Sigmoid colon (tissue), 7 donors: ENCODE results near the gene UBASH3B. TPM values are rescaled to one million over a fixed set of nuclear protein-coding genes. Genes with fewer than 3 reads are reported as not detected.

Experiments
- DNase-seq: peaks from one replicate; pipeline ENCODE4 v3.0.0-alpha.2; 2019
- H3K27ac ChIP-seq, 4 donors: fragments of 200-600 bp; sonication (generic); one replicate each; pipeline ENCODE4 v1.5.1; 2016 to 2019; ENCODE audit warnings: mild to moderate bottlenecking in 1 of 4
- H3K27me3 ChIP-seq, 3 donors: fragments of 200-600 bp; sonication (generic); one replicate each; pipeline ENCODE4 v1.5.1; 2019; ENCODE audit warnings: mild to moderate bottlenecking in 1 of 3
- H3K36me3 ChIP-seq, 4 donors: fragments of 200-600 bp; sonication (generic); one replicate each; pipeline ENCODE4 v1.5.1; 2016 to 2019
- H3K4me1 ChIP-seq, 4 donors: fragments of 200-600 bp; sonication (generic); one replicate each; pipeline ENCODE4 v1.5.1; 2017 to 2019
- H3K4me3 ChIP-seq, 4 donors: fragments of 200-600 bp; sonication (generic); one replicate each; pipeline ENCODE4 v1.5.1; 2017 to 2019; ENCODE audit warnings: mild to moderate bottlenecking in 2 of 4, moderate library complexity in 1 of 4
- H3K9me3 ChIP-seq, 4 donors: fragments of 200-600 bp in 3 of 4; sonication (generic) in 3 of 4; one replicate each; pipeline versions ENCODE4 v1.5.1 to v1.6.1; 2013 to 2019
- EP300 ChIP-seq, 4 donors: sonication (generic); formaldehyde crosslinking; IDR thresholded peaks; one replicate each; pipeline ENCODE4 v1.6.1; 2017; ENCODE audit warnings: antibody characterized with exemption in 4 of 4
- POLR2A ChIP-seq, 2 donors: fragments of 450-650 bp; IDR thresholded peaks; one replicate each; pipeline ENCODE4 v1.6.1; 2016; ENCODE audit warnings: antibody characterized with exemption in 2 of 2, mild to moderate bottlenecking in 2 of 2, moderate library complexity in 2 of 2
- POLR2AphosphoS5 ChIP-seq, 4 donors: sonication (generic); formaldehyde crosslinking; IDR thresholded peaks; one replicate each; pipeline ENCODE4 v1.6.1; 2017; ENCODE audit warnings: antibody characterized with exemption in 4 of 4
- WGBS, 2 donors: extraction: QIAGEN DNeasy Blood & Tissue Kit; methylation state at CpG; one replicate each; pipeline ENCODE4 v1.1.7; 2013; 5-methylcytosine and 5-hydroxymethylcytosine counted together
- intact Hi-C: fragments of 100-400 bp; cut with DNase I; formaldehyde crosslinking; loops from one replicate; pipeline ENCODE4 v1.15.1; 2023
- polyA plus RNA-seq, 3 donors: library from polyadenylated mRNA; stranded (reverse); fragments of 200-250 nt; gene quantifications; one replicate each; pipeline ENCODE4 v1.2.3, GENCODE V29; 2013
- total RNA-seq, 4 donors: library from RNA; depleted of rRNA; stranded (reverse); fragments of >200 nt; gene quantifications; one replicate each; pipeline ENCODE4 v1.1.0, GENCODE V29; 2016
- TF ChIP-seq, protein P1 (sequence below), 4 experiments: fragments of 450-650 bp in 3 of 4; fragments of 200-600 bp in 1 of 4; IDR thresholded peaks; one replicate each; pipeline ENCODE4 v1.5.1; 2016 to 2019; ENCODE audit warnings: antibody characterized with exemption in 4 of 4, mild to moderate bottlenecking in 3 of 4, moderate library complexity in 2 of 4
- donor health status: healthy with polysubstance abuse.
- donor health status: Bipolar disorder and iron deficiency.
- donor health status: healthy.

The UBASH3B gene
- total and polyA plus RNA-seq, 7 donors = 1.4 to 12.9 (median 2.1) TPM

- no peak for DNase-seq
- TF ChIP-seq, protein P1, sequence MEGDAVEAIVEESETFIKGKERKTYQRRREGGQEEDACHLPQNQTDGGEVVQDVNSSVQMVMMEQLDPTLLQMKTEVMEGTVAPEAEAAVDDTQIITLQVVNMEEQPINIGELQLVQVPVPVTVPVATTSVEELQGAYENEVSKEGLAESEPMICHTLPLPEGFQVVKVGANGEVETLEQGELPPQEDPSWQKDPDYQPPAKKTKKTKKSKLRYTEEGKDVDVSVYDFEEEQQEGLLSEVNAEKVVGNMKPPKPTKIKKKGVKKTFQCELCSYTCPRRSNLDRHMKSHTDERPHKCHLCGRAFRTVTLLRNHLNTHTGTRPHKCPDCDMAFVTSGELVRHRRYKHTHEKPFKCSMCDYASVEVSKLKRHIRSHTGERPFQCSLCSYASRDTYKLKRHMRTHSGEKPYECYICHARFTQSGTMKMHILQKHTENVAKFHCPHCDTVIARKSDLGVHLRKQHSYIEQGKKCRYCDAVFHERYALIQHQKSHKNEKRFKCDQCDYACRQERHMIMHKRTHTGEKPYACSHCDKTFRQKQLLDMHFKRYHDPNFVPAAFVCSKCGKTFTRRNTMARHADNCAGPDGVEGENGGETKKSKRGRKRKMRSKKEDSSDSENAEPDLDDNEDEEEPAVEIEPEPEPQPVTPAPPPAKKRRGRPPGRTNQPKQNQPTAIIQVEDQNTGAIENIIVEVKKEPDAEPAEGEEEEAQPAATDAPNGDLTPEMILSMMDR (IDR thresholded peaks at IDR 0.05) = no peak
- no peak for TF ChIP-seq POLR2A (IDR thresholded peaks at IDR 0.05)
- no peak for TF ChIP-seq POLR2AphosphoS5 (IDR thresholded peaks at IDR 0.05)
- no peak for TF ChIP-seq EP300 (IDR thresholded peaks at IDR 0.05)
- H3K4me3 ChIP-seq = no peak overlapping the region
- 83 to 85% methylated on average over 3 of the region's 3 CpGs for WGBS, 2 donors
- no peaks in the 10 kb centered on the region for H3K9me3 ChIP-seq
- intact Hi-C loops = no loop called here
- H3K36me3 ChIP-seq = no peaks in the 10 kb centered on the region
- H3K27ac ChIP-seq = no peak overlapping the region
- peaks cover 0 to 6% (median 2%) of the 10 kb centered on the region in 4 donors for H3K4me1 ChIP-seq
- no peaks in the 10 kb centered on the region for H3K27me3 ChIP-seq
Observed at GRCh38 chr11:122754028-122754427, 98.5 kb downstream of the UBASH3B start.

DNA sequence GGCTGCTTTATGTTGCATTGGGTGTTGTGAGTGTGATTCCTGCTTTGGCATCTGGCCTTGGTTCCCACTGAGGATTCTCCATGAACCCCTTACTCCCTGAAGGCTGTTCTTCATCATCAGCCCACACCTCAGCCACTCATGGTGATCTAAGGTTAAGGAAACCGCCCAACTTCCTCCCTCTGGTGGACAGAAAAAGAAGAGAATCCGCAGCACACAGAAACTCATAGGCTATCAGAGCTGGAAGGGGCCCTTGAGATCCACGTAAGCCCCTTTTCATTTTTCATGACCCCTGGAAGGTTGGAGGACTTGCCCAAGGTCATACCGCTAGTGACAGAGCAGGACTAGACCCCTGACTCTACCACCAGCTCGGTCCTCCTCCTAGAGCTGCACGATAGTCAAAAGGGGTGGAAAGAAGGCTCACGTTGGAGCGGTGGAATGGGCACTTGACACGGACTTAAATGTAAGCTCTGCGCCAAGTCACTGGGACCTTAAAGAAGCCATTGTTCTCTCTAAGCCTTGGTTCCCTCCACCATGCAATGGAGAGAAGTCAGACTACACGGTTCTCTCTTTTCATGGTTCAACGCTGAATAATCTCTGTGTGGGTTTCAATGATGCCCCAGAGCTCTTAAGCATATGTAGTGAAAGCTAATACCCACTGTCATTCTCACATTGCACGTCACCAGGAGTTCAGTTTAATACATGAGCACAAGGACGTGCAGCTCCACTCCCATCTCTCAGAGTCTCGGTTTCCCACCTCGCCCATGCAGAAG, 99.2 kb downstream of the UBASH3B start:
- peak; percentile 27 for DNase-seq
- H3K27ac ChIP-seq = no peak overlapping the region
- no peaks in the 10 kb centered on the region for H3K27me3 ChIP-seq
- intact Hi-C loops = no loop called here
- 81 to 85% methylated on average over 16 of the region's 16 CpGs for WGBS, 2 donors
- H3K4me1 ChIP-seq = peaks cover 0 to under 1% (median 0%) of the 10 kb centered on the region in 4 donors
- TF ChIP-seq POLR2A (IDR thresholded peaks at IDR 0.05) (no peak), EP300 (IDR thresholded peaks at IDR 0.05) (no peak), POLR2AphosphoS5 (IDR thresholded peaks at IDR 0.05) (no peak)
- TF ChIP-seq, protein P1 (IDR thresholded peaks at IDR 0.05) = no peak
- no peak overlapping the region for H3K4me3 ChIP-seq
- H3K9me3 ChIP-seq = no peaks in the 10 kb centered on the region
- H3K36me3 ChIP-seq = no peaks in the 10 kb centered on the region

GRCh38 chr11:122755409-122755808, 99.9 kb downstream of the UBASH3B start:
- 79 to 81% methylated on average over 9 of the region's 9 CpGs for WGBS, 2 donors

DNA sequence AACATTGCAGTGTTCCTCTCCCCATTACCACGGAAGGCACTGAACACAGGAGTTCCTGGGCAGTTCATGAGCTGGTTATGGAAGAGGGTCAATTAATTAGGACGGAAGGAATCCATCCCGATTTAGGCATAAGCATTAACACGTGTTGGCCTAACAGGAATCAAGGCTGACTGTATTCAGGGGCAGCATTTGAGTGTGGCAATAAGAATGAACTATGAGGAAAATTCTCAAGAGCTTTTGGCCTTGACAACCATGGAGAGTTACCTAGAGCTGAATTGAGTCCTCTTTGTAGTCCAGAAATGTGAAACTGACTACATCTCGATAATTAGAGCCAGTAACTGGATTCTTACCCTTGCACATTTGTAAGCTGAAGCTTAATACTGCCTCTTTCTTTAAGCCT, 100.4 kb downstream of the UBASH3B start:
- no peaks in the 10 kb centered on the region for H3K9me3 ChIP-seq
- H3K4me1 ChIP-seq = no peaks in the 10 kb centered on the region
- 83 to 84% methylated on average over 5 of the region's 5 CpGs for WGBS, 2 donors
- TF ChIP-seq, protein P1 (IDR thresholded peaks at IDR 0.05) = no peak
- TF ChIP-seq POLR2AphosphoS5 (IDR thresholded peaks at IDR 0.05) (no peak), EP300 (IDR thresholded peaks at IDR 0.05) (no peak), POLR2A (IDR thresholded peaks at IDR 0.05) (no peak)
- intact Hi-C loops = no loop called here
- no peak overlapping the region for H3K4me3 ChIP-seq
- no peak for DNase-seq
- no peaks in the 10 kb centered on the region for H3K36me3 ChIP-seq
- H3K27me3 ChIP-seq = no peaks in the 10 kb centered on the region
- H3K27ac ChIP-seq = no peak overlapping the region

More at GRCh38 chr11:122755409-122755808, 99.9 kb downstream of the UBASH3B start:
- DNase-seq = no peak
- Histone ChIP-seq H3K4me1 (no peaks in the 10 kb centered on the region), H3K27ac (no peak overlapping the region), H3K36me3 (no peaks in the 10 kb centered on the region), H3K9me3 (no peaks in the 10 kb centered on the region), H3K27me3 (no peaks in the 10 kb centered on the region), H3K4me3 (no peak overlapping the region)
- no peak for TF ChIP-seq POLR2A (IDR thresholded peaks at IDR 0.05)
- TF ChIP-seq, protein P1 (IDR thresholded peaks at IDR 0.05) = no peak
- no peak for TF ChIP-seq POLR2AphosphoS5 (IDR thresholded peaks at IDR 0.05)
- TF ChIP-seq EP300 (IDR thresholded peaks at IDR 0.05) = no peak
- intact Hi-C loops = no loop called here
